T-cell (primary cell): ENCODE measurements around the gene HSPA1A. TPM values are rescaled to one million over a fixed set of nuclear protein-coding genes. Genes with fewer than 3 reads are reported as not detected.

ENCODE experiments used
- ATAC-seq, 4 experiments: fragments of 200-7000 bp in 3 of 4; fragments of 150-1000 bp in 1 of 4; cut with Tn5 transposase; replicated peaks in 1 of 4; 1 replicate in 3 of 4; 2 replicates in 1 of 4; pipeline ENCODE4 v1.10.0; 2021; ENCODE audit warnings: moderate library complexity in 3 of 4, mild to moderate bottlenecking in 2 of 4, moderate number of reproducible peaks in 1 of 4
- CTCF ChIA-PET, 2 donors: fragments of 300-600 bp; sonication (Branson Sonifier 250); formaldehyde crosslinking; loops; one replicate each; lab custom pipeline; 2022; ENCODE audit warnings: antibody characterized with exemption in 2 of 2; lab: Charles Lee
- POLR2A ChIA-PET, 2 donors: fragments of 300-600 bp; sonication (Branson Sonifier 250); formaldehyde crosslinking; loops; one replicate each; lab custom pipeline; 2022; ENCODE audit warnings: antibody characterized with exemption in 2 of 2; lab: Charles Lee
- DNase-seq, 35 experiments: peaks; one replicate each; pipeline versions ENCODE4 v3.0.0 to v3.0.0-alpha.2; 2013 to 2023
- H3K27ac ChIP-seq: one replicate; pipeline ENCODE4 v1.5.1; 2013; ENCODE audit warnings: low read length
- H3K27me3 ChIP-seq, 2 experiments: replicated peaks in 1 of 2; 1 replicate in 1 of 2; 2 replicates in 1 of 2; pipeline versions ENCODE4 v1.6.1 to v1.7.0; 2013; ENCODE audit warnings: low read length in 1 of 2, mixed read lengths in 1 of 2; ENCODE audit not compliant: control insufficient read depth in 2 of 2, insufficient read depth in 2 of 2; ENCODE audit errors: extremely low read depth in 1 of 2
- H3K36me3 ChIP-seq, 2 donors: 1 replicate in 1 of 2; 2 replicates in 1 of 2; pipeline versions ENCODE4 v1.6.1 to v1.7.0; 2013; ENCODE audit warnings: low read length in 1 of 2; ENCODE audit not compliant: control insufficient read depth in 2 of 2, insufficient read depth in 1 of 2; ENCODE audit errors: extremely low read depth in 1 of 2
- H3K4me1 ChIP-seq, 2 experiments: 1 replicate in 1 of 2; 2 replicates in 1 of 2; pipeline versions ENCODE4 v1.6.1 to v1.7.0; 2013; ENCODE audit warnings: low read length in 2 of 2, mixed read lengths in 1 of 2; ENCODE audit not compliant: insufficient read depth in 2 of 2, control insufficient read depth in 1 of 2; ENCODE audit errors: extremely low read depth in 1 of 2
- H3K4me3 ChIP-seq, 2 donors: 1 replicate in 1 of 2; 2 replicates in 1 of 2; pipeline versions ENCODE4 v1.5.1 to v1.7.0; 2013; ENCODE audit warnings: mild to moderate bottlenecking in 2 of 2, low read length in 1 of 2, moderate library complexity in 1 of 2; ENCODE audit not compliant: control insufficient read depth in 1 of 2; ENCODE audit errors: extremely low read depth in 1 of 2
- H3K9me3 ChIP-seq: 2 replicates; pipeline ENCODE4 v1.7.0; 2013
- H3K27ac Mint-ChIP-seq, 2 donors: one replicate each; pipeline ENCODE4 v1.8.0; 2020 to 2021; ENCODE audit warnings: mild to moderate bottlenecking in 2 of 2, mixed read lengths in 2 of 2
- H3K27me3 Mint-ChIP-seq, 2 donors: one replicate each; pipeline ENCODE4 v1.8.0; 2021 to 2022; ENCODE audit warnings: mixed read lengths in 2 of 2
- H3K36me3 Mint-ChIP-seq: one replicate; pipeline ENCODE4 v1.8.0; 2021; ENCODE audit warnings: mixed read lengths
- H3K4me1 Mint-ChIP-seq, 3 donors: one replicate each; pipeline ENCODE4 v1.8.0; 2020 to 2022; ENCODE audit warnings: mixed read lengths in 3 of 3, mild to moderate bottlenecking in 1 of 3
- H3K4me3 Mint-ChIP-seq, 3 donors: one replicate each; pipeline ENCODE4 v1.8.0; 2020 to 2022; ENCODE audit warnings: mild to moderate bottlenecking in 3 of 3, mixed read lengths in 3 of 3, moderate library complexity in 3 of 3
- H3K9me3 Mint-ChIP-seq, 3 donors: one replicate each; pipeline ENCODE4 v1.8.0; 2020 to 2022; ENCODE audit warnings: mixed read lengths in 3 of 3
- WGBS: methylation state at CpG from one replicate; pipeline ENCODE4 v1.1.5; 2013; ENCODE audit warnings: missing lambda C conversion rate; ENCODE audit not compliant: insufficient coverage; 5-methylcytosine and 5-hydroxymethylcytosine counted together
- total RNA-seq, 35 experiments: library from RNA in 6 of 35; stranded (reverse) in 6 of 35; fragments of 120-200 nt in 1 of 35; gene quantifications; one replicate each; pipeline versions ENCODE4 v1.2.1 to v1.2.4 and lab custom pipeline; 2013 to 2026

Gene HSPA1A
- total RNA-seq, 5 donors from 2014 or later (not counting 1 experiment from before 2014, with no cell fraction given) = 8.8 to 117 (median 77.9) TPM

- Mint-ChIP-seq H3K27ac (no peak overlapping the region), H3K36me3 (peaks cover 4% of the 10 kb centered on the region), H3K27me3 (no peaks in the 10 kb centered on the region), H3K9me3 (no peaks in the 10 kb centered on the region), H3K4me3 (no peak overlapping the region), H3K4me1 (peaks cover 23 to 33% (median 23%) of the 10 kb centered on the region in 3 donors)
- ATAC-seq = no peak
- Histone ChIP-seq H3K4me1 (peaks cover 10 to 26% of the 10 kb centered on the region in 2 experiments), H3K27me3 (peaks cover 0 to 17% of the 10 kb centered on the region in 2 experiments), H3K4me3 (no peak overlapping the region), H3K27ac (no peak overlapping the region), H3K9me3 (no peaks in the 10 kb centered on the region), H3K36me3 (peaks cover 0 to 8% of the 10 kb centered on the region in 2 donors)
- DNase-seq = no peak
- POLR2A ChIA-PET = interaction anchor here in 1 of 2 donors (1.3 kb wide), 1 partner anchor 18 kb away, joined by 3 read pairs; no protein-coding TSS in a partner anchor
- 76% methylated on average over 18 of the region's 21 CpGs for WGBS
- CTCF ChIA-PET = no interaction called here
These were observed 50.1 kb downstream of the HSPA1A start for GRCh38 chr6:31865205-31866118.

Other genes starting within 250 kb of the HSPA1A start
- 10 to 100 TPM; 12.5 to 23.9 (median 17.9) TPM for gene LTA, start 243.3 kb upstream of the HSPA1A start, total RNA-seq
- 10 to 100 TPM; 13.8 to 28.0 (median 25.0) TPM for gene TNF, start 240.0 kb upstream of the HSPA1A start, total RNA-seq
- 100 to 1,000 TPM; 398 to 926 (median 813) TPM for gene LTB, start 233.1 kb upstream of the HSPA1A start, total RNA-seq
- gene LST1, start 229.3 kb upstream of the HSPA1A start, total RNA-seq = 10 to 100 TPM; 13.4 to 28.0 (median 20.4) TPM
- 10 to 100 TPM; 13.6 to 38.0 (median 16.0) TPM for gene NCR3, start 222.5 kb upstream of the HSPA1A start, total RNA-seq
- gene AIF1, start 200.3 kb upstream of the HSPA1A start, total RNA-seq = 10 to 100 TPM in 4 of 5 donors, 1 to 10 TPM in 1; 7.6 to 54.3 (median 18.1) TPM
- gene PRRC2A, start 194.8 kb upstream of the HSPA1A start, total RNA-seq = 100 to 1,000 TPM; 222 to 246 (median 230) TPM
- 100 to 1,000 TPM; 257 to 317 (median 301) TPM for gene BAG6, start 162.9 kb upstream of the HSPA1A start, total RNA-seq
- gene APOM, start 159.6 kb upstream of the HSPA1A start, total RNA-seq = 1 to 10 TPM; 1.4 to 3.6 (median 3.2) TPM
- gene C6orf47, start 154.8 kb upstream of the HSPA1A start, total RNA-seq = 10 to 100 TPM; 16.3 to 36.2 (median 33.4) TPM
- 10 to 100 TPM; 13.0 to 27.6 (median 23.3) TPM for gene GPANK1, start 150.5 kb upstream of the HSPA1A start, total RNA-seq
- gene CSNK2B, start 149.5 kb upstream of the HSPA1A start, total RNA-seq = 100 to 1,000 TPM in 4 of 5 donors, 10 to 100 TPM in 1; 98.4 to 129 (median 126) TPM
- gene LY6G5B, start 145.6 kb upstream of the HSPA1A start, total RNA-seq = 10 to 100 TPM; 29.7 to 50.5 (median 40.9) TPM
- 1 to 10 TPM in 4 of 5 donors, under 1 TPM in 1; 0.75 to 8.8 (median 5.8) TPM for gene LY6G5C, start 134.5 kb upstream of the HSPA1A start, total RNA-seq
- gene ABHD16A, start 112.2 kb upstream of the HSPA1A start, total RNA-seq = 10 to 100 TPM; 58.2 to 74.4 (median 61.2) TPM
- not detected for gene LY6G6F, start 108.7 kb upstream of the HSPA1A start, total RNA-seq
- not detected for gene LY6G6D, start 100.2 kb upstream of the HSPA1A start, total RNA-seq
- not detected for gene LY6G6C, start 93.8 kb upstream of the HSPA1A start, total RNA-seq
- 1 to 10 TPM in 1 of 5 donors, under 1 TPM in 4; 0.26 to 2.6 (median 0.30) TPM for gene MPIG6B, start 92.2 kb upstream of the HSPA1A start, total RNA-seq
- 10 to 100 TPM in 4 of 5 donors, 1 to 10 TPM in 1; 9.0 to 13.2 (median 11.5) TPM for gene DDAH2, start 86.2 kb upstream of the HSPA1A start, total RNA-seq
- gene CLIC1, start 79.0 kb upstream of the HSPA1A start, total RNA-seq = 100 to 1,000 TPM in 4 of 5 donors, 10 to 100 TPM in 1; 89.5 to 146 (median 112) TPM
- 10 to 100 TPM; 13.7 to 22.4 (median 14.4) TPM for gene MSH5, start 75.5 kb upstream of the HSPA1A start, total RNA-seq
- gene SAPCD1, start 52.9 kb upstream of the HSPA1A start, total RNA-seq = 10 to 100 TPM in 1 of 5 donors, 1 to 10 TPM in 4; 3.1 to 10.7 (median 4.1) TPM
- gene VWA7, start 38.2 kb upstream of the HSPA1A start, total RNA-seq = 1 to 10 TPM; 1.4 to 8.0 (median 2.1) TPM
- gene VARS1, start 19.8 kb upstream of the HSPA1A start, total RNA-seq = 10 to 100 TPM; 44.4 to 71.0 (median 62.5) TPM
- gene LSM2, start 8.6 kb upstream of the HSPA1A start, total RNA-seq = 10 to 100 TPM; 24.2 to 36.4 (median 30.6) TPM
- gene HSPA1L, start 260 bp upstream of the HSPA1A start, total RNA-seq = 1 to 10 TPM; 2.8 to 8.5 (median 8.1) TPM
- 100 to 1,000 TPM in 1 of 5 donors, 10 to 100 TPM in 2, 1 to 10 TPM in 2; 6.3 to 105 (median 67.9) TPM for gene HSPA1B, start 12.2 kb downstream of the HSPA1A start, total RNA-seq
- gene NEU1, start 47.3 kb downstream of the HSPA1A start, total RNA-seq = 10 to 100 TPM; 15.9 to 29.2 (median 19.9) TPM
- under 1 TPM in 3 of 5 donors, not detected in 2; 0.13 to 0.96 (median 0.57) TPM for gene SLC44A4, start 63.5 kb downstream of the HSPA1A start, total RNA-seq
- 10 to 100 TPM; 49.1 to 83.8 (median 78.9) TPM for gene EHMT2, start 82.2 kb downstream of the HSPA1A start, total RNA-seq
- gene ZBTB12, start 86.5 kb downstream of the HSPA1A start, total RNA-seq = 1 to 10 TPM; 1.0 to 3.5 (median 3.1) TPM
- 1 to 10 TPM; 1.3 to 5.1 (median 3.7) TPM for gene C2, start 112.2 kb downstream of the HSPA1A start, total RNA-seq
- gene CFB, start 130.6 kb downstream of the HSPA1A start, total RNA-seq = 1 to 10 TPM in 3 of 5 donors, not detected in 2; 1.3 to 2.2 (median 1.8) TPM
- gene NELFE, start 143.4 kb downstream of the HSPA1A start, total RNA-seq = 10 to 100 TPM; 47.5 to 51.0 (median 49.4) TPM
- 100 to 1,000 TPM; 104 to 169 (median 112) TPM for gene SKIC2, start 143.6 kb downstream of the HSPA1A start, total RNA-seq
- gene DXO, start 156.6 kb downstream of the HSPA1A start, total RNA-seq = 10 to 100 TPM; 30.2 to 53.2 (median 35.4) TPM
- 10 to 100 TPM in 1 of 5 donors, 1 to 10 TPM in 4; 3.5 to 11.6 (median 6.1) TPM for gene C4A, start 166.5 kb downstream of the HSPA1A start, total RNA-seq
- 1 to 10 TPM; 5.5 to 8.4 (median 7.5) TPM for gene C4B, start 199.3 kb downstream of the HSPA1A start, total RNA-seq
- 1 to 10 TPM in 3 of 5 donors, under 1 TPM in 2; 0.43 to 2.2 (median 1.6) TPM for gene CYP21A2, start 222.9 kb downstream of the HSPA1A start, total RNA-seq